Vagina (tissue), 2 donors: ENCODE measurements around the gene NSMCE1.

Experiments used
- CTCF ChIP-seq, 3 experiments: fragments of 450-650 bp in 2 of 3; fragments of 200-600 bp in 1 of 3; sonication (generic) in 1 of 3; IDR thresholded peaks; one replicate each; pipeline ENCODE4 v1.5.1; 2017 to 2019; ENCODE audit warnings: antibody characterized with exemption in 3 of 3, mild to moderate bottlenecking in 2 of 3, moderate library complexity in 2 of 3
- POLR2A ChIP-seq, 2 donors: fragments of 450-650 bp; IDR thresholded peaks; one replicate each; pipeline ENCODE4 v1.6.1; 2017; ENCODE audit warnings: antibody characterized with exemption in 2 of 2, mild to moderate bottlenecking in 2 of 2, moderate library complexity in 2 of 2
- POLR2AphosphoS5 ChIP-seq, 2 donors: sonication (generic); formaldehyde crosslinking; IDR thresholded peaks; one replicate each; pipeline ENCODE4 v1.9.0; 2017; ENCODE audit warnings: antibody characterized with exemption in 2 of 2, mild to moderate bottlenecking in 2 of 2, low read depth in 1 of 2; ENCODE audit not compliant: insufficient read depth in 1 of 2

GRCh38 chr16:27238591-27238990, 30.0 kb downstream of the NSMCE1 start:
- TF ChIP-seq POLR2A (IDR thresholded peaks at IDR 0.05) (no peak), CTCF (IDR thresholded peaks at IDR 0.05) (no peak), POLR2AphosphoS5 (IDR thresholded peaks at IDR 0.05; ENCODE audit: insufficient read depth in 1 of 2, low read depth in 1 of 2) (no peak)
